SU-DHL-6 (cell line): Measurements from ENCODE around the gene COPS9.

Source experiments
- H2AFZ ChIP-seq: fragments of 200-600 bp; sonication (generic); 2 replicates; pipeline ENCODE4 v1.6.1; 2014; ENCODE audit warnings: low read depth, mild to moderate bottlenecking, moderate library complexity, mixed read lengths, antibody characterized with exemption, low read length; ENCODE audit not compliant: severe bottlenecking
- H3F3A ChIP-seq: fragments of 200-600 bp; shearing (Covaris generic); 2 replicates; pipeline ENCODE4 v1.6.0; 2016; ENCODE audit warnings: antibody characterized with exemption, mild to moderate bottlenecking; ENCODE audit not compliant: insufficient read depth
- H3K27ac ChIP-seq: fragments of 200-600 bp; sonication (generic); 2 replicates; pipeline ENCODE4 v1.5.1; 2016; ENCODE audit warnings: low read depth, mild to moderate bottlenecking, low read length, moderate library complexity, mixed read lengths
- H3K27me3 ChIP-seq: fragments of 200-600 bp; sonication (generic), shearing (Covaris generic); 2 replicates; pipeline ENCODE4 v1.6.0; 2014; ENCODE audit warnings: mild to moderate bottlenecking, low read length
- H3K36me3 ChIP-seq: fragments of 200-600 bp; sonication (generic); 2 replicates; pipeline ENCODE4 v1.6.1; 2014; ENCODE audit warnings: mild to moderate bottlenecking, low read length, mixed read lengths
- H3K4me2 ChIP-seq: fragments of 300-600, 200-600 bp; shearing (Covaris generic), sonication (generic); 2 replicates; pipeline ENCODE4 v1.6.0; 2014; ENCODE audit warnings: low read length, low read depth, mild to moderate bottlenecking; ENCODE audit not compliant: poor library complexity, severe bottlenecking
- H3K4me3 ChIP-seq: fragments of 200-600 bp; sonication (generic); 2 replicates; pipeline ENCODE4 v1.5.1; 2014; ENCODE audit warnings: antibody characterized with exemption, low read length, mild to moderate bottlenecking, mixed read lengths; ENCODE audit not compliant: insufficient read depth, poor library complexity, severe bottlenecking
- H3K79me2 ChIP-seq: fragments of 200-600 bp; sonication (generic); 2 replicates; pipeline ENCODE4 v1.6.1; 2014; ENCODE audit warnings: mild to moderate bottlenecking, low read length, moderate library complexity; ENCODE audit not compliant: insufficient read depth
- H3K9ac ChIP-seq: fragments of 200-600 bp; sonication (generic); 2 replicates; pipeline ENCODE4 v1.7.0; 2014; ENCODE audit warnings: mild to moderate bottlenecking, low read length
- H3K9me2 ChIP-seq: fragments of 200-600 bp; sonication (generic); replicated peaks from 2 replicates; pipeline ENCODE4 v1.6.1; 2014; ENCODE audit warnings: low read length; ENCODE audit not compliant: insufficient read depth
- H3K9me3 ChIP-seq: fragments of 200-600 bp; sonication (generic); 2 replicates; pipeline ENCODE4 v1.6.1; 2014; ENCODE audit warnings: low read length, mixed read lengths; ENCODE audit not compliant: insufficient read depth
- H4K20me1 ChIP-seq: fragments of 200-600 bp; sonication (generic); 2 replicates; pipeline ENCODE4 v1.6.1; 2014; ENCODE audit warnings: low read depth, mild to moderate bottlenecking, antibody characterized with exemption, low read length, moderate library complexity, mixed read lengths
- EZH2phosphoT487 ChIP-seq: fragments of 200-600 bp; sonication (generic), shearing (Covaris generic); conservative IDR thresholded peaks from 2 replicates; pipeline ENCODE4 v1.6.1; 2018; ENCODE audit warnings: mild to moderate bottlenecking, antibody characterized with exemption, low read length, moderate library complexity, mixed read lengths
- TF ChIP-seq, protein P1 (sequence below): fragments of 200-600 bp; sonication (generic); IDR thresholded peaks from one replicate; pipeline ENCODE4 v1.5.1; 2017; ENCODE audit warnings: antibody characterized with exemption, mild to moderate bottlenecking, low read length, moderate library complexity; ENCODE audit not compliant: insufficient read depth, poor library complexity, severe bottlenecking

The COPS9 gene

DNA sequence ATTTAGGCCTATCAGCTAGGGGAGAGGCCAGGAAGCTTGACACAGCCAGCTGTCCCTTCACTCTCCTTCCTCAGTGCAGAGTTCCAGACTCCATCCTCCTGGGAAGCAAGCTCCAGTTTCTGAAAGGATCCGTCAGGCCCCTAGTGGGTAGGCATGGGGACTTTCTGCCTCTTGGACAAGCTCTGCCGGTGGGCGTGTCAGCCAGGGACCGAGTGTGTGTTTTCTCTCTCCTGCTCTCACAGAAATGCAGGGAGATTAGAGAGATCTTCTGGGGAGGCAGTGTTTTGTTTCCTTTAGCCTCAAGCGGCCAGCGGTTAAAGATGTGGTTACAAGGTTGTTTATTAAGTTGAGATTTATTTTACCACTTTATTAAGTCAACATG, 34.2 kb upstream of the COPS9 start:
- no peaks in the 10 kb centered on the region for H3F3A ChIP-seq
- H3K27ac ChIP-seq: no peak overlapping the region
- H3K79me2 ChIP-seq: no peaks in the 10 kb centered on the region
- no peaks in the 10 kb centered on the region for H3K9me2 ChIP-seq
- TF ChIP-seq, protein P1, sequence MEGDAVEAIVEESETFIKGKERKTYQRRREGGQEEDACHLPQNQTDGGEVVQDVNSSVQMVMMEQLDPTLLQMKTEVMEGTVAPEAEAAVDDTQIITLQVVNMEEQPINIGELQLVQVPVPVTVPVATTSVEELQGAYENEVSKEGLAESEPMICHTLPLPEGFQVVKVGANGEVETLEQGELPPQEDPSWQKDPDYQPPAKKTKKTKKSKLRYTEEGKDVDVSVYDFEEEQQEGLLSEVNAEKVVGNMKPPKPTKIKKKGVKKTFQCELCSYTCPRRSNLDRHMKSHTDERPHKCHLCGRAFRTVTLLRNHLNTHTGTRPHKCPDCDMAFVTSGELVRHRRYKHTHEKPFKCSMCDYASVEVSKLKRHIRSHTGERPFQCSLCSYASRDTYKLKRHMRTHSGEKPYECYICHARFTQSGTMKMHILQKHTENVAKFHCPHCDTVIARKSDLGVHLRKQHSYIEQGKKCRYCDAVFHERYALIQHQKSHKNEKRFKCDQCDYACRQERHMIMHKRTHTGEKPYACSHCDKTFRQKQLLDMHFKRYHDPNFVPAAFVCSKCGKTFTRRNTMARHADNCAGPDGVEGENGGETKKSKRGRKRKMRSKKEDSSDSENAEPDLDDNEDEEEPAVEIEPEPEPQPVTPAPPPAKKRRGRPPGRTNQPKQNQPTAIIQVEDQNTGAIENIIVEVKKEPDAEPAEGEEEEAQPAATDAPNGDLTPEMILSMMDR: no peak
- TF ChIP-seq EZH2phosphoT487: no peak
- H2AFZ ChIP-seq: no peak overlapping the region
- H3K4me3 ChIP-seq: no peak overlapping the region
- no peaks in the 10 kb centered on the region for H3K36me3 ChIP-seq
- no peak overlapping the region for H3K4me2 ChIP-seq
- H3K9ac ChIP-seq: no peak overlapping the region
- H3K27me3 ChIP-seq: no peaks in the 10 kb centered on the region
- no peaks in the 10 kb centered on the region for H4K20me1 ChIP-seq
- no peaks in the 10 kb centered on the region for H3K9me3 ChIP-seq

DNA sequence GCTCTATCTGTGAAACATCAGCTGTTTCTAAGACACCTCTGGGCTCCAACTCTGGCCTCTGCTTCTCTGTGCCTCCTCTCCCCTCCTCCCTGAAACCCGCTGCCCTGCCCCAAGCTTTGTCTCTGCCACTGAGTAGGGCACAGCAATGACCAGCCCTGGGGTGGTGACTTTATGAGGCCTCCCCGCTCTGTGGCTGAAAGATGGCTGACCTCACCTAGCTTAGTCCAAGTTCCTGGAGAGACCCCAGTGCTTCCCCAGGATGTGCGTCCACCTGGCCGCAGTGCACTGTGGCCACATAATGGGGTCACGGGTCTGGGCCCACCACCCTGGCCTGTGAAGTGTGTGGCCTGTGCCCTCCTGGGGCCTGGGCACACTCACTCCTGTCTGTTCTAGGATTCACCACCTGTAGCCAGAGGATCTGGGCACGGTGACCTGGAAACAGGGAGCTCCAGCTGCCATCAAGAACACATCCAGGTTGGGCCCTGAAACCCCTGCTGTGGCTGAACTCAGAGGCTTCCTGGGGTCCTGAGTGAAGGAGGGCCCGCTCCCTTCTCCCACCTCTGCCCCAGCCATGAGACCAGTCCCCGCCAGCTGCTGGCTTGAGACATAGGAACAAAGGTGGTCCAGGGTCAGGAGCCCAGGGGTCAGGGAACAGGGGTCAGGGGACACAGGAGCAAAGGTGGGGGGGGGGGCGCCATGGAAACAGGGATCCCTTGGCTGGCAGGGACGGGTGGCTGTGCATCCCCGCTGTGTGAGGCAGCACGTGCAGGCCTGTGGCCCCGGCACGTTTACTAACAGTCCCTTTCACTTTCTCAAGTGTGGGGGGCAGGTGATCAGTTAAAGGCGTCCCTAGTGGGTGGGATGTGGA, 33.6 kb upstream of the COPS9 start:
- Histone ChIP-seq H3K27ac (no peak overlapping the region), H2AFZ (no peak overlapping the region), H3K4me2 (no peak overlapping the region), H3K27me3 (no peaks in the 10 kb centered on the region), H4K20me1 (no peaks in the 10 kb centered on the region), H3K9me2 (no peaks in the 10 kb centered on the region), H3K36me3 (no peaks in the 10 kb centered on the region), H3F3A (no peaks in the 10 kb centered on the region), H3K9me3 (no peaks in the 10 kb centered on the region), H3K9ac (no peak overlapping the region), H3K4me3 (no peak overlapping the region), H3K79me2 (no peaks in the 10 kb centered on the region)
- TF ChIP-seq, protein P1: no peak
- TF ChIP-seq EZH2phosphoT487: no peak

DNA sequence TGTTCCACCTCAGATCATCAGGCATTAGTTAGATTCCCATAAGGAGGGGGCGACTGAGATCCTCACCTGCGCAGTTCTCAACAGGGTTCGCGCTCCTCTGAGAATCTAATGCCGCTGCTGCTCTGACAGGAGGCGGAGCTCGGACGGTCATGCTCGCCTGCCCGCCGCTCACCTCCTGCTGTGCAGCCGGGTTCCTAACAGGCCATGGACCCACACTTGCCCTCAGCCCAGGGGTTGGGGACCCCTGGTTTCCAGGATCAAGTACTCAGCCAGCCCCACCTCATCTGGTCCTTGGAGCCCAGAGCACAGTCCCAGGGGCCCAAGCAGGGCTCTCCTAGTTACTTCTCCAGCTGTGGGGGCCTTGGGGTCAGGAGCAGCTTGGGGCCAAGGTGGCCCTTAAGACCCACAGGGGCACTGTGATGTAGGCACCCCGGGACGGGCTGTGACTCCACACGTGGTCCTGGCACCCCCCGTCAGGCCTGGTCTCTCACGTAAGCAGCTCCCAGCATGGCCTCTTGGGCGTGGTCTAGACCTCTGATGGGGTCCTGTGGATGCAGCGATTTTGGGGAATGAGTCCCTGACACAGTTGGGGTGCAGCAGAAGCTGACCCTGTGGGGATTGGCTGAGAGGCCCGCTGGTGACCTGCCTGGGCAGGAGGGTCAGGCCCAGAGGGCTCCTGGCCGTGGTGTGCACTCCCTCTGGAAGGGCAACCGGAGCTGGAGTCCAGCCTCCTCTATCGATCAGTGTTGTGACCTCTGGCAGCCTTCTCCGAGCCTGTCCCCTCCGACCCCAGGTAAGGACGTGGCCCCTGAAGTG, 32.6 kb upstream of the COPS9 start:
- Histone ChIP-seq H3K4me3 (no peak overlapping the region), H3K9ac (no peak overlapping the region), H4K20me1 (no peaks in the 10 kb centered on the region), H3K27ac (no peak overlapping the region), H3K4me2 (no peak overlapping the region), H3K79me2 (no peaks in the 10 kb centered on the region), H3F3A (no peaks in the 10 kb centered on the region), H3K36me3 (no peaks in the 10 kb centered on the region), H3K27me3 (no peaks in the 10 kb centered on the region), H3K9me2 (no peaks in the 10 kb centered on the region), H2AFZ (no peak overlapping the region), H3K9me3 (no peaks in the 10 kb centered on the region)
- TF ChIP-seq EZH2phosphoT487: no peak
- TF ChIP-seq, protein P1: no peak
